SK-N-SH (cell line): ENCODE measurements around the gene PIAS1. TPM values are rescaled to one million over a fixed set of nuclear protein-coding genes. Genes with fewer than 3 reads are reported as not detected.
"Not testable (repeated sequence)": the region's sequence is repeated elsewhere in the genome, so short reads cannot be mapped to it uniquely, and the experiment has no call there.

Experiments used
- CTCF ChIA-PET: fragments of 300-600, 350-600 bp; formaldehyde crosslinking; extraction: SDS; loops from one replicate; lab custom pipeline; 2021; lab: Yijun Ruan, JAX
- POLR2A ChIA-PET: fragments of 350-600 bp; sonication (Branson Sonifier 250); formaldehyde crosslinking; extraction: SDS; loops from one replicate; lab custom pipeline; 2020; ENCODE audit warnings: antibody characterized with exemption, inconsistent platforms; lab: Yijun Ruan, JAX
- DNase-seq: peaks from one replicate; pipeline ENCODE4 v3.0.0; 2012
- H2AFZ ChIP-seq: fragments of 200-600 bp; sonication (generic); 2 replicates; pipeline ENCODE4 v1.8.1; 2016; ENCODE audit warnings: antibody characterized with exemption, mild to moderate bottlenecking, low read depth
- H3F3A ChIP-seq: fragments of 200-600 bp; sonication (generic); replicated peaks from 2 replicates; pipeline ENCODE3; 2016; ENCODE audit warnings: antibody characterized with exemption, mild to moderate bottlenecking; ENCODE audit not compliant: insufficient read depth
- H3K27ac ChIP-seq, 2 experiments: fragments of 200-500 bp in 1 of 2; fragments of 200-600 bp in 1 of 2; sonication (Bioruptor generic) in 1 of 2; sonication (generic), shearing (Covaris generic) in 1 of 2; 2 replicates each; pipeline versions ENCODE4 v1.5.1 to v1.6.1; 2014 to 2016; ENCODE audit warnings: low read depth in 2 of 2, inconsistent platforms in 1 of 2, low read length in 1 of 2, mild to moderate bottlenecking in 1 of 2, mixed read lengths in 1 of 2
- H3K27me3 ChIP-seq: fragments of 200-600 bp; sonication (generic), shearing (Covaris generic); 2 replicates; pipeline ENCODE4 v1.6.1; 2016; ENCODE audit warnings: mixed run types; ENCODE audit not compliant: insufficient read depth
- H3K36me3 ChIP-seq, 2 experiments: fragments of 200-500 bp in 1 of 2; fragments of 200-600 bp in 1 of 2; sonication (Bioruptor generic) in 1 of 2; sonication (generic) in 1 of 2; replicated peaks in 1 of 2; 2 replicates each; pipeline versions ENCODE3 to v1.5.1; 2014 to 2016; ENCODE audit warnings: low read length in 1 of 2, mild to moderate bottlenecking in 1 of 2; ENCODE audit not compliant: insufficient read depth in 2 of 2, control insufficient read depth in 1 of 2
- H3K4me1 ChIP-seq, 2 experiments: fragments of 200-500 bp in 1 of 2; fragments of 200-600 bp in 1 of 2; sonication (Bioruptor generic) in 1 of 2; sonication (generic), shearing (Covaris generic) in 1 of 2; 2 replicates each; pipeline versions ENCODE4 v1.5.1 to v1.6.1; 2014 to 2016; ENCODE audit warnings: low read depth in 1 of 2, low read length in 1 of 2, mixed run types in 1 of 2; ENCODE audit not compliant: insufficient read depth in 2 of 2, control insufficient read depth in 1 of 2
- H3K4me2 ChIP-seq: fragments of 200-600 bp; sonication (generic), shearing (Covaris generic); 2 replicates; pipeline ENCODE4 v1.6.1; 2017; ENCODE audit warnings: mixed run types
- H3K4me3 ChIP-seq, 2 experiments: fragments of 200-500 bp in 1 of 2; fragments of 200-600 bp in 1 of 2; sonication (Bioruptor generic) in 1 of 2; sonication (generic), shearing (Covaris generic) in 1 of 2; 2 replicates each; pipeline versions ENCODE4 v1.5.1 to v1.8.1; 2014 to 2016; ENCODE audit warnings: low read depth in 2 of 2, inconsistent platforms in 1 of 2, low read length in 1 of 2, mild to moderate bottlenecking in 1 of 2, mixed read lengths in 1 of 2, moderate library complexity in 1 of 2
- H3K79me2 ChIP-seq: fragments of 200-600 bp; sonication (generic); 2 replicates; pipeline ENCODE4 v1.8.1; 2017; ENCODE audit warnings: mild to moderate bottlenecking; ENCODE audit not compliant: insufficient read depth
- H3K9ac ChIP-seq: fragments of 200-600 bp; sonication (generic); 2 replicates; pipeline ENCODE4 v1.6.1; 2017; ENCODE audit warnings: mixed run types
- H3K9me2 ChIP-seq: fragments of 200-600 bp; sonication (generic); 2 replicates; pipeline ENCODE4 v1.6.1; 2017; ENCODE audit warnings: mixed run types
- H3K9me3 ChIP-seq: fragments of 200-600 bp; sonication (generic); 2 replicates; pipeline ENCODE4 v1.6.1; 2017; ENCODE audit warnings: mixed run types, mild to moderate bottlenecking, moderate library complexity
- H4K20me1 ChIP-seq: fragments of 200-600 bp; sonication (generic); 2 replicates; pipeline ENCODE4 v1.6.1; 2017; ENCODE audit warnings: mild to moderate bottlenecking, mixed run types; ENCODE audit not compliant: insufficient read depth
- FOXM1 ChIP-seq: IDR thresholded peaks from 2 replicates; pipeline ENCODE4 v1.4.0; 2012; ENCODE audit warnings: low read depth, mild to moderate bottlenecking
- GATA2 ChIP-seq: sonication (generic); formaldehyde crosslinking; IDR thresholded peaks from 2 replicates; pipeline ENCODE4 v1.5.0; 2020; ENCODE audit warnings: mild to moderate bottlenecking, missing genetic modification reagents
- JUND ChIP-seq: IDR thresholded peaks from 2 replicates; pipeline ENCODE4 v1.4.0; 2012
- NFIC ChIP-seq: IDR thresholded peaks from 2 replicates; pipeline ENCODE4 v1.4.0; 2012; ENCODE audit warnings: borderline replicate concordance
- RAD21 ChIP-seq: IDR thresholded peaks from 2 replicates; pipeline ENCODE4 v1.6.1; 2012; ENCODE audit warnings: mild to moderate bottlenecking, low read length
- SMC3 ChIP-seq: IDR thresholded peaks from 2 replicates; pipeline ENCODE4 v1.6.1; 2012; ENCODE audit warnings: low read depth, low read length, improper control_type of control experiment
- ZBTB33 ChIP-seq: IDR thresholded peaks from 2 replicates; pipeline ENCODE4 v1.4.0; 2012; ENCODE audit warnings: low read depth, borderline replicate concordance
- WGBS: methylation state at CpG from one replicate; pipeline ENCODE4 v1.1.6; 2017; ENCODE audit warnings: low lambda C conversion rate; 5-methylcytosine and 5-hydroxymethylcytosine counted together
- polyA plus RNA-seq, 3 experiments: library from polyadenylated mRNA; depleted of rRNA; stranded (reverse); fragments of >200 nt; gene quantifications; 2 replicates each; pipeline ENCODE4 v1.2.3, GENCODE V29; 2012

PIAS1 gene
- polyA plus RNA-seq, 1 of the 3 experiments (the other 2 are of a cell fraction), result 9.0 TPM

- no peaks in the 10 kb centered on the region for H3K9me3 ChIP-seq
- H2AFZ ChIP-seq, result no peak overlapping the region
- TF ChIP-seq GATA2 (CRISPR knock-in tag), result 0 out of 2 replicates have a peak, but pooled peaks have one; percentile 21
- no peak for TF ChIP-seq JUND
- TF ChIP-seq FOXM1, result no peak
- TF ChIP-seq ZBTB33, result no peak
- no peak for TF ChIP-seq RAD21
- TF ChIP-seq SMC3, result no peak
- no peak for TF ChIP-seq NFIC
- WGBS, result 95% methylated on average over 6 of the region's 6 CpGs
- H3F3A ChIP-seq, result peaks cover 4% of the 10 kb centered on the region
- H3K9me2 ChIP-seq, result no peaks in the 10 kb centered on the region
- peaks cover 5 to 13% of the 10 kb centered on the region in 2 experiments for H3K36me3 ChIP-seq
- CTCF ChIA-PET, result interaction anchor here (1.8 to 3.4 kb wide), 3 partner anchors 9 to 358 kb away, joined by 7 to 23 read pairs (median 10); partner anchors contain the start of gene CLN6
- DNase-seq, result peak; percentile 47
- H3K27me3 ChIP-seq, result no peaks in the 10 kb centered on the region
- H3K9ac ChIP-seq, result no peak overlapping the region
- no peak overlapping the region for H3K27ac ChIP-seq
- H3K4me3 ChIP-seq, result no peak overlapping the region
- H3K4me2 ChIP-seq, result no peak overlapping the region
- H3K4me1 ChIP-seq, result no peaks in the 10 kb centered on the region
- POLR2A ChIA-PET, result no interaction called here
- H3K79me2 ChIP-seq, result peaks cover 62% of the 10 kb centered on the region
- 0 out of 2 replicates have a peak, but pooled peaks cover 2% of the 10 kb centered on the region for H4K20me1 ChIP-seq
Observed at GRCh38 chr15:68220967-68221366, 166.9 kb downstream of the PIAS1 start.

GRCh38 chr15:68221530-68222431, 167.7 kb downstream of the PIAS1 start:
- H4K20me1 ChIP-seq, H3K9ac ChIP-seq, H3K9me2 ChIP-seq, H3K27me3 ChIP-seq, DNase-seq, H3K9me3 ChIP-seq, H3K4me1 ChIP-seq, H3K4me2 ChIP-seq, H3K27ac ChIP-seq, POLR2A ChIA-PET, H3F3A ChIP-seq, H2AFZ ChIP-seq, H3K4me3 ChIP-seq: not testable (repeated sequence)
- WGBS, result 79% methylated on average over 10 of the region's 55 CpGs
- CTCF ChIA-PET, result interaction anchor here (3.4 kb wide), 1 partner anchor 359 kb away, joined by 10 read pairs; no protein-coding TSS in a partner anchor
- Histone ChIP-seq H3K79me2 (peaks cover 69% of the 10 kb centered on the region), H3K36me3 (peaks cover 5 to 12% of the 10 kb centered on the region in 2 experiments)

GRCh38 chr15:68222432-68222743, 168.3 kb downstream of the PIAS1 start:
- H2AFZ ChIP-seq, H3K9me3 ChIP-seq, H3K9me2 ChIP-seq, H3K27me3 ChIP-seq, H4K20me1 ChIP-seq, H3K36me3 ChIP-seq, H3K4me1 ChIP-seq, H3K4me3 ChIP-seq, H3K9ac ChIP-seq, H3K4me2 ChIP-seq, POLR2A ChIA-PET, H3K27ac ChIP-seq, CTCF ChIA-PET, DNase-seq, H3F3A ChIP-seq: not testable (repeated sequence)
- H3K79me2 ChIP-seq, result peaks cover 69% of the 10 kb centered on the region
- WGBS, result 97% methylated on average over 10 of the region's 18 CpGs
